SK-N-SH (cell line): ENCODE data around the gene DRAP1. TPM values are rescaled to one million over a fixed set of nuclear protein-coding genes. Genes with fewer than 3 reads are reported as not detected.

Source experiments
- CTCF ChIA-PET: fragments of 300-600, 350-600 bp; formaldehyde crosslinking; extraction: SDS; loops from one replicate; lab custom pipeline; 2021; lab: Yijun Ruan, JAX
- POLR2A ChIA-PET: fragments of 350-600 bp; sonication (Branson Sonifier 250); formaldehyde crosslinking; extraction: SDS; loops from one replicate; lab custom pipeline; 2020; ENCODE audit warnings: antibody characterized with exemption, inconsistent platforms; lab: Yijun Ruan, JAX
- DNase-seq: peaks from one replicate; pipeline ENCODE4 v3.0.0; 2012
- H2AFZ ChIP-seq: fragments of 200-600 bp; sonication (generic); 2 replicates; pipeline ENCODE4 v1.8.1; 2016; ENCODE audit warnings: antibody characterized with exemption, mild to moderate bottlenecking, low read depth
- H3F3A ChIP-seq: fragments of 200-600 bp; sonication (generic); replicated peaks from 2 replicates; pipeline ENCODE3; 2016; ENCODE audit warnings: antibody characterized with exemption, mild to moderate bottlenecking; ENCODE audit not compliant: insufficient read depth
- H3K27ac ChIP-seq, 2 experiments: fragments of 200-500 bp in 1 of 2; fragments of 200-600 bp in 1 of 2; sonication (Bioruptor generic) in 1 of 2; sonication (generic), shearing (Covaris generic) in 1 of 2; 2 replicates each; pipeline versions ENCODE4 v1.5.1 to v1.6.1; 2014 to 2016; ENCODE audit warnings: low read depth in 2 of 2, inconsistent platforms in 1 of 2, low read length in 1 of 2, mild to moderate bottlenecking in 1 of 2, mixed read lengths in 1 of 2
- H3K27me3 ChIP-seq: fragments of 200-600 bp; sonication (generic), shearing (Covaris generic); 2 replicates; pipeline ENCODE4 v1.6.1; 2016; ENCODE audit warnings: mixed run types; ENCODE audit not compliant: insufficient read depth
- H3K36me3 ChIP-seq, 2 experiments: fragments of 200-500 bp in 1 of 2; fragments of 200-600 bp in 1 of 2; sonication (Bioruptor generic) in 1 of 2; sonication (generic) in 1 of 2; replicated peaks in 1 of 2; 2 replicates each; pipeline versions ENCODE3 to v1.5.1; 2014 to 2016; ENCODE audit warnings: low read length in 1 of 2, mild to moderate bottlenecking in 1 of 2; ENCODE audit not compliant: insufficient read depth in 2 of 2, control insufficient read depth in 1 of 2
- H3K4me1 ChIP-seq, 2 experiments: fragments of 200-500 bp in 1 of 2; fragments of 200-600 bp in 1 of 2; sonication (Bioruptor generic) in 1 of 2; sonication (generic), shearing (Covaris generic) in 1 of 2; 2 replicates each; pipeline versions ENCODE4 v1.5.1 to v1.6.1; 2014 to 2016; ENCODE audit warnings: low read depth in 1 of 2, low read length in 1 of 2, mixed run types in 1 of 2; ENCODE audit not compliant: insufficient read depth in 2 of 2, control insufficient read depth in 1 of 2
- H3K4me2 ChIP-seq: fragments of 200-600 bp; sonication (generic), shearing (Covaris generic); 2 replicates; pipeline ENCODE4 v1.6.1; 2017; ENCODE audit warnings: mixed run types
- H3K4me3 ChIP-seq, 2 experiments: fragments of 200-500 bp in 1 of 2; fragments of 200-600 bp in 1 of 2; sonication (Bioruptor generic) in 1 of 2; sonication (generic), shearing (Covaris generic) in 1 of 2; 2 replicates each; pipeline versions ENCODE4 v1.5.1 to v1.8.1; 2014 to 2016; ENCODE audit warnings: low read depth in 2 of 2, inconsistent platforms in 1 of 2, low read length in 1 of 2, mild to moderate bottlenecking in 1 of 2, mixed read lengths in 1 of 2, moderate library complexity in 1 of 2
- H3K79me2 ChIP-seq: fragments of 200-600 bp; sonication (generic); 2 replicates; pipeline ENCODE4 v1.8.1; 2017; ENCODE audit warnings: mild to moderate bottlenecking; ENCODE audit not compliant: insufficient read depth
- H3K9ac ChIP-seq: fragments of 200-600 bp; sonication (generic); 2 replicates; pipeline ENCODE4 v1.6.1; 2017; ENCODE audit warnings: mixed run types
- H3K9me2 ChIP-seq: fragments of 200-600 bp; sonication (generic); 2 replicates; pipeline ENCODE4 v1.6.1; 2017; ENCODE audit warnings: mixed run types
- H3K9me3 ChIP-seq: fragments of 200-600 bp; sonication (generic); 2 replicates; pipeline ENCODE4 v1.6.1; 2017; ENCODE audit warnings: mixed run types, mild to moderate bottlenecking, moderate library complexity
- H4K20me1 ChIP-seq: fragments of 200-600 bp; sonication (generic); 2 replicates; pipeline ENCODE4 v1.6.1; 2017; ENCODE audit warnings: mild to moderate bottlenecking, mixed run types; ENCODE audit not compliant: insufficient read depth
- CHD2 ChIP-seq: fragments of 150-350 bp; IDR thresholded peaks from 2 replicates; pipeline ENCODE4 v1.6.1; 2018; ENCODE audit warnings: low read length; ENCODE audit not compliant: partially characterized antibody
- CTCF ChIP-seq: fragments of 200-600 bp; sonication (generic); IDR thresholded peaks from 2 replicates; pipeline ENCODE4 v1.6.1; 2017; ENCODE audit warnings: antibody characterized with exemption, mild to moderate bottlenecking, moderate library complexity
- EZH2phosphoT487 ChIP-seq: fragments of 200-600 bp; sonication (generic); IDR thresholded peaks from 2 replicates; pipeline ENCODE4 v1.6.1; 2017; ENCODE audit warnings: low read depth, mixed run types, mild to moderate bottlenecking, antibody characterized with exemption, moderate library complexity, borderline replicate concordance
- FOXM1 ChIP-seq: IDR thresholded peaks from 2 replicates; pipeline ENCODE4 v1.4.0; 2012; ENCODE audit warnings: low read depth, mild to moderate bottlenecking
- IRF3 ChIP-seq: fragments of 150-350 bp; IDR thresholded peaks from 2 replicates; pipeline ENCODE4 v1.6.1; 2016; ENCODE audit warnings: mild to moderate bottlenecking, low read depth, low read length
- MXI1 ChIP-seq: IDR thresholded peaks from 2 replicates; pipeline ENCODE4 v1.6.1; 2012; ENCODE audit warnings: mild to moderate bottlenecking, low read depth, low read length, improper control_type of control experiment
- RCOR1 ChIP-seq: fragments of 150-350 bp; IDR thresholded peaks from 2 replicates; pipeline ENCODE4 v1.6.1; 2017; ENCODE audit warnings: antibody characterized with exemption, low read length
- RFX5 ChIP-seq: IDR thresholded peaks from 2 replicates; pipeline ENCODE4 v1.6.1; 2012; ENCODE audit warnings: mild to moderate bottlenecking, improper control_type of control experiment, low read length
- SMC3 ChIP-seq: IDR thresholded peaks from 2 replicates; pipeline ENCODE4 v1.6.1; 2012; ENCODE audit warnings: low read depth, low read length, improper control_type of control experiment
- TAF1 ChIP-seq: IDR thresholded peaks from 2 replicates; pipeline ENCODE4 v1.6.1; 2012; ENCODE audit warnings: low read depth, mild to moderate bottlenecking, low read length, moderate library complexity, borderline replicate concordance
- WGBS: methylation state at CpG from one replicate; pipeline ENCODE4 v1.1.6; 2017; ENCODE audit warnings: low lambda C conversion rate; 5-methylcytosine and 5-hydroxymethylcytosine counted together
- polyA plus RNA-seq, 3 experiments: library from polyadenylated mRNA; depleted of rRNA; stranded (reverse); fragments of >200 nt; gene quantifications; 2 replicates each; pipeline ENCODE4 v1.2.3, GENCODE V29; 2012
- TF ChIP-seq, protein P1 (sequence below): IDR thresholded peaks from 2 replicates; pipeline ENCODE4 v1.4.0; 2012; ENCODE audit warnings: low read depth, borderline replicate concordance

DRAP1 gene
- polyA plus RNA-seq, 1 of the 3 experiments (the other 2 are of a cell fraction) = 464 TPM

- peak overlapping the region; percentile 28; the same call in 1 of the 2 replicates for H3K9ac ChIP-seq
- no peaks in the 10 kb centered on the region for H3K9me3 ChIP-seq
- H3F3A ChIP-seq = peaks cover 12% of the 10 kb centered on the region
- no peaks in the 10 kb centered on the region for H3K9me2 ChIP-seq
- H2AFZ ChIP-seq = peak overlapping the region; percentile 80
- peaks cover 0 to 12% of the 10 kb centered on the region in 2 experiments; a peak in 2 of 4 replicates for H3K4me1 ChIP-seq
- POLR2A ChIA-PET = no interaction called here
- CTCF ChIA-PET = interaction anchor here (1.2 kb wide), 1 partner anchor 11 kb away, joined by 5 read pairs; no protein-coding TSS in a partner anchor
- peak overlapping the region in 1 of 2 experiments; percentile 65; a peak in 2 of 4 replicates for H3K27ac ChIP-seq
- 71% methylated on average over 9 of the region's 9 CpGs for WGBS
- no peaks in the 10 kb centered on the region for H3K36me3 ChIP-seq
- TF ChIP-seq RCOR1 (no peak), CHD2 (no peak)
- H3K4me2 ChIP-seq = peak overlapping the region; percentile 58; the same call in 1 of the 2 replicates
- DNase-seq = no peak
- H3K27me3 ChIP-seq = no peaks in the 10 kb centered on the region
- no peaks in the 10 kb centered on the region for H3K79me2 ChIP-seq
- no peaks in the 10 kb centered on the region for H4K20me1 ChIP-seq
- H3K4me3 ChIP-seq = no peak overlapping the region
Measured at GRCh38 chr11:65941720-65942310, 22.6 kb downstream of the DRAP1 start.

- ChIA-PET POLR2A (no interaction called here), CTCF (interaction anchor here (1.4 kb wide), 1 partner anchor 18 kb away, joined by 3 read pairs; no protein-coding TSS in a partner anchor)
- Histone ChIP-seq H3K36me3 (no peaks in the 10 kb centered on the region), H3K4me3 (no peak overlapping the region), H3F3A (peaks cover 12% of the 10 kb centered on the region), H3K9ac (no peak overlapping the region), H3K4me2 (no peak overlapping the region), H3K27me3 (no peaks in the 10 kb centered on the region), H2AFZ (no peak overlapping the region), H3K4me1 (peaks cover 0 to 12% of the 10 kb centered on the region in 2 experiments; a peak in 2 of 4 replicates), H4K20me1 (no peaks in the 10 kb centered on the region), H3K27ac (no peak overlapping the region), H3K9me3 (no peaks in the 10 kb centered on the region), H3K79me2 (no peaks in the 10 kb centered on the region), H3K9me2 (no peaks in the 10 kb centered on the region)
- DNase-seq = no peak
- 96% methylated on average over 7 of the region's 7 CpGs for WGBS
- TF ChIP-seq FOXM1 = no peak
Measured at GRCh38 chr11:65942531-65942930, 23.3 kb downstream of the DRAP1 start.

- Histone ChIP-seq H3K9ac (no peak overlapping the region), H3K4me1 (peaks cover 0 to 12% of the 10 kb centered on the region in 2 experiments; a peak in 1 of 4 replicates), H2AFZ (no peak overlapping the region), H3F3A (peaks cover 12% of the 10 kb centered on the region), H3K4me2 (no peak overlapping the region), H3K27ac (no peak overlapping the region), H3K36me3 (no peaks in the 10 kb centered on the region), H4K20me1 (no peaks in the 10 kb centered on the region), H3K27me3 (no peaks in the 10 kb centered on the region), H3K4me3 (no peak overlapping the region), H3K9me3 (no peaks in the 10 kb centered on the region), H3K79me2 (no peaks in the 10 kb centered on the region), H3K9me2 (no peaks in the 10 kb centered on the region)
- DNase-seq = no peak
- 89% methylated on average over 7 of the region's 8 CpGs for WGBS
- TF ChIP-seq SMC3 (no peak), TAF1 (no peak), EZH2phosphoT487 (no peak), IRF3 (no peak), MXI1 (no peak), CTCF (no peak), RFX5 (no peak)
- TF ChIP-seq, protein P1, sequence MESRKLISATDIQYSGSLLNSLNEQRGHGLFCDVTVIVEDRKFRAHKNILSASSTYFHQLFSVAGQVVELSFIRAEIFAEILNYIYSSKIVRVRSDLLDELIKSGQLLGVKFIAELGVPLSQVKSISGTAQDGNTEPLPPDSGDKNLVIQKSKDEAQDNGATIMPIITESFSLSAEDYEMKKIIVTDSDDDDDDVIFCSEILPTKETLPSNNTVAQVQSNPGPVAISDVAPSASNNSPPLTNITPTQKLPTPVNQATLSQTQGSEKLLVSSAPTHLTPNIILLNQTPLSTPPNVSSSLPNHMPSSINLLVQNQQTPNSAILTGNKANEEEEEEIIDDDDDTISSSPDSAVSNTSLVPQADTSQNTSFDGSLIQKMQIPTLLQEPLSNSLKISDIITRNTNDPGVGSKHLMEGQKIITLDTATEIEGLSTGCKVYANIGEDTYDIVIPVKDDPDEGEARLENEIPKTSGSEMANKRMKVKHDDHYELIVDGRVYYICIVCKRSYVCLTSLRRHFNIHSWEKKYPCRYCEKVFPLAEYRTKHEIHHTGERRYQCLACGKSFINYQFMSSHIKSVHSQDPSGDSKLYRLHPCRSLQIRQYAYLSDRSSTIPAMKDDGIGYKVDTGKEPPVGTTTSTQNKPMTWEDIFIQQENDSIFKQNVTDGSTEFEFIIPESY = no peak
- ChIA-PET CTCF (interaction anchor here (1.0 to 1.4 kb wide), 2 partner anchors 56 to 124 kb away, joined by 3 to 6 read pairs; partner anchors contain the start of gene FIBP), POLR2A (no interaction called here)
Measured at GRCh38 chr11:65944191-65944590, 25.0 kb downstream of the DRAP1 start.
